Glutamatergic neuron (in vitro differentiated cells): ENCODE measurements around the gene ADCY2. TPM values are rescaled to one million over a fixed set of nuclear protein-coding genes. Genes with fewer than 3 reads are reported as not detected.

Source experiments
- DNase-seq: peaks from one replicate; pipeline ENCODE4 v3.0.0; 2022
- H3K27ac Mint-ChIP-seq: one replicate; pipeline ENCODE4 v1.8.0; 2020; ENCODE audit warnings: mild to moderate bottlenecking, mixed read lengths, inconsistent platforms; ENCODE audit not compliant: unreplicated experiment
- H3K27me3 Mint-ChIP-seq: one replicate; pipeline ENCODE4 v1.8.0; 2020; ENCODE audit warnings: mild to moderate bottlenecking, moderate library complexity, mixed read lengths, inconsistent platforms; ENCODE audit not compliant: unreplicated experiment
- H3K36me3 Mint-ChIP-seq: one replicate; pipeline ENCODE4 v1.8.0; 2020; ENCODE audit warnings: mild to moderate bottlenecking, mixed read lengths, inconsistent platforms; ENCODE audit not compliant: unreplicated experiment
- H3K4me1 Mint-ChIP-seq: one replicate; pipeline ENCODE4 v1.8.0; 2020; ENCODE audit warnings: mild to moderate bottlenecking, low read depth, mixed read lengths, inconsistent platforms; ENCODE audit not compliant: unreplicated experiment
- H3K4me3 Mint-ChIP-seq: one replicate; pipeline ENCODE4 v1.8.0; 2020; ENCODE audit warnings: mild to moderate bottlenecking, mixed read lengths, inconsistent platforms; ENCODE audit not compliant: unreplicated experiment
- H3K9me3 Mint-ChIP-seq: one replicate; pipeline ENCODE4 v1.8.0; 2020; ENCODE audit warnings: mild to moderate bottlenecking, moderate library complexity, mixed read lengths, inconsistent platforms; ENCODE audit not compliant: unreplicated experiment
- total RNA-seq: library from RNA; stranded (reverse); fragmentation: NEBNext Ultra II Directional; extraction: Animal tissue kit (Norgen Biotek cat#: 25700); gene quantifications from one replicate; pipeline ENCODE4 v1.2.1, GENCODE V29; 2021; ENCODE audit not compliant: unreplicated experiment
- TF ChIP-seq, protein P1 (sequence below): fragments of 200-600 bp; sonication (generic); IDR thresholded peaks from one replicate; pipeline ENCODE4 v1.5.0; 2021; ENCODE audit not compliant: partially characterized antibody, unreplicated experiment

The ADCY2 gene
- total RNA-seq, 1 donor from 2014 or later: 3.8 TPM

DNA sequence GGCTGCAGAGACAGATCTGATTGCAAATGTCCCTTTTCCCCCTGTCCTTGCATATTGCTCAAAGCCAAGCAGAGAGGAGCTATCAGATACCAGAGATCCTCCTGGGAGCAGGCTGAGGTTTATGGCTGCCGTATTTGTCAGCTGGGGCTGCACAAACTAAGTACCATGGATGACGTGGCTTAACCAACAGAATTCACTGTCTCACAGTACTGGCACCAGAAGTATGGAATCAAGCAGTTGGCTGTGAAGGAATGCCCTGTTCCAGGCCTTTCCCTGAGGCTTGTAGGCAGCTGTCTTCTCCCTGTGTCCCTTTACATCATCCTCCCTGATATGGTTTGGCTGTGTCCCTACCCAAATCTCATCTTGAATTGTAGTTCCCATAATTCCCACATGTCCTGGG is 452.4 kb downstream of the ADCY2 start:
- Mint-ChIP-seq H3K4me1 (peaks cover 4% of the 10 kb centered on the region), H3K9me3 (peaks cover 4% of the 10 kb centered on the region), H3K36me3 (no peaks in the 10 kb centered on the region), H3K27ac (no peak overlapping the region), H3K27me3 (peaks cover 7% of the 10 kb centered on the region), H3K4me3 (no peak overlapping the region)
- DNase-seq: no peak
- TF ChIP-seq, protein P1, sequence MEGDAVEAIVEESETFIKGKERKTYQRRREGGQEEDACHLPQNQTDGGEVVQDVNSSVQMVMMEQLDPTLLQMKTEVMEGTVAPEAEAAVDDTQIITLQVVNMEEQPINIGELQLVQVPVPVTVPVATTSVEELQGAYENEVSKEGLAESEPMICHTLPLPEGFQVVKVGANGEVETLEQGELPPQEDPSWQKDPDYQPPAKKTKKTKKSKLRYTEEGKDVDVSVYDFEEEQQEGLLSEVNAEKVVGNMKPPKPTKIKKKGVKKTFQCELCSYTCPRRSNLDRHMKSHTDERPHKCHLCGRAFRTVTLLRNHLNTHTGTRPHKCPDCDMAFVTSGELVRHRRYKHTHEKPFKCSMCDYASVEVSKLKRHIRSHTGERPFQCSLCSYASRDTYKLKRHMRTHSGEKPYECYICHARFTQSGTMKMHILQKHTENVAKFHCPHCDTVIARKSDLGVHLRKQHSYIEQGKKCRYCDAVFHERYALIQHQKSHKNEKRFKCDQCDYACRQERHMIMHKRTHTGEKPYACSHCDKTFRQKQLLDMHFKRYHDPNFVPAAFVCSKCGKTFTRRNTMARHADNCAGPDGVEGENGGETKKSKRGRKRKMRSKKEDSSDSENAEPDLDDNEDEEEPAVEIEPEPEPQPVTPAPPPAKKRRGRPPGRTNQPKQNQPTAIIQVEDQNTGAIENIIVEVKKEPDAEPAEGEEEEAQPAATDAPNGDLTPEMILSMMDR: no peak

DNA sequence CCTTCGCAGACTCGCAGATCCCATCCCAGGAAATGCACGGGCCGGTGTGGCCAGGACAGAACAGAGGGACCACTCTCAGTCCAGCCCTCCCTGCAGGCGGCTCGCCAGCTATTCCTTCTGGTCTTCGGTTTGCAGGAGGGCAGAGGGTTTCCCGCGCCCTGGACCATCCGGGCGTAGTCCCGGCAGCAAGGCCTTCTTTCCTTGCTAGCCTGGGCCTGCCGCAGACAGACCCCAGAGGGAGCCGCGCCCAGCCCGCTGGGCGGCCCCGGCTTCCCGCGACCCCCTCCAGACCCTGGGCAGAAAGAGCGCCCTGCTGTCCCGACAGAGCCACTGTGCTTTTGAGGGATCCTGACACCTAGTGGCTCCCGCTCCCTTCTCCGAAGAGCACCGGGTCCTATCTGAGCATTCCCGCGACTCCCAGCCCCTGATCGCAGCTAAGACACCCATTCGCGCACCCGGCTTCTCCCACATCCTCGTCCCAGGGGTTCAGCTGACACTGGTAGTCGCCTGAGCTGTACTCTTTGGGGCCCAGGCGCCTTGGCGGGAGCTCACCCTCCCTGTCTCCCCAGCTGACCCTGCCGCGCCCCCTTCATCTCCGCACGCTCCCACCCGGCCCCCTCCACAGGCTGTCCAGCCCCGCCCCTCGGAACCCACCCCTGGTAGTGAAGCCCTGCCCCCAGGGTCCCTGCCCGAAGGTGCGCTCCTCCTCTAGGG is 453.9 kb downstream of the ADCY2 start:
- H3K27me3 Mint-ChIP-seq: peaks cover 7% of the 10 kb centered on the region
- DNase-seq: peak; percentile 39
- TF ChIP-seq, protein P1: no peak
- H3K4me1 Mint-ChIP-seq: peaks cover 4% of the 10 kb centered on the region
- peaks cover 4% of the 10 kb centered on the region for H3K9me3 Mint-ChIP-seq
- H3K27ac Mint-ChIP-seq: no peak overlapping the region
- H3K36me3 Mint-ChIP-seq: peaks cover 4% of the 10 kb centered on the region
- peak overlapping the region; percentile 90 for H3K4me3 Mint-ChIP-seq

DNA sequence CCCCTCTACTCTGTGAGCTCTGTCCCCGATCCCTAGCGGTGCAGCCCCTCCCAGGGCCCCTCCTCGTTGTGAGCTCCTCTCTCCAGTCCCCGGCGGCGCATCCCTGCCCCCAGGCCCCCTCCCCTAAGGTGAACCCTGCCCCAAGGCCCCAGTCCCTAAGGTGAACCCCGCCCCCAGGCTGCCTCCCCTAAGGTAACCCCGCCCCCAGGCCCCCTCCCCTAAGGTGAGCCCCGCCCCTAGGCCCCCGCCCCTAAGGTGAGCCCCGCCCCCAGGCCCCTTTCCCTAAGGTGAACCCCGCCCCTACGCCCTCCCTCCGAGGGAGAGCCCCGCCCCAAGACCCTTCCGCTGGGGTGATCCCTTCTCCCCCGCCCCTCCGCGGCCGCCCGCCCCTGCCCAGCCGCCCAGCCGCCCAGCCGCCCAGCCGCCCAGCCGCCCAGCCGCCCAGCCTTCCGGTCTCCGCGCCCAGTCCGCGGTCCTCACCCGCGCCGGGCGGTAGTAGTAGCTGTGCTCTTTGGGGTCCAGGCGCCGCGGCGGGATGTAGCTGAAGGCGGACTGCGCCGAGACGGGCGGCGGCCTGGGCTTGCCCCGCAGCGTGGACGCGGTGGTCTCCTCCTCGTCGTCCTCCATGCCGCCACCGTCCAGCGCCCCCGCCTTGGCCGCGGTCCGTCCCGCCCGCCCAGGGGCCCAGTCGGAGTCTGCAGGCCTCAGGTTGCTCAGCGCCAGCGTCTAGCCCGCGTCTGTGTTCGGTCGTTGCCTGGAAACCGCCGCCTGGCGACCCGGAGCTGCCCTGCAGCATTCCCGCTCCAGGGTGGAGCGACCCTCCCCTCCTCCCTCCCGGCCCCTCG is 454.7 kb downstream of the ADCY2 start, which contains the start of gene CFAP90:
CFAP90 (minus strand) TSS at position 739 of the 845 bp plus-strand sequence; CDS start at position 627, 112 bp downstream.
- DNase-seq: peak; percentile 87
- TF ChIP-seq, protein P1: peak; percentile 55
- H3K27ac Mint-ChIP-seq: no peak within 1 kb of the TSS
- peak within 1 kb of the TSS; percentile 90 for H3K4me3 Mint-ChIP-seq
- H3K4me1 Mint-ChIP-seq: peaks cover 4% of the 10 kb centered on the region
- H3K36me3 Mint-ChIP-seq: peaks cover 4% of the 10 kb centered on the region
- peaks cover 4% of the 10 kb centered on the region for H3K9me3 Mint-ChIP-seq
- peaks cover 7% of the 10 kb centered on the region for H3K27me3 Mint-ChIP-seq

DNA sequence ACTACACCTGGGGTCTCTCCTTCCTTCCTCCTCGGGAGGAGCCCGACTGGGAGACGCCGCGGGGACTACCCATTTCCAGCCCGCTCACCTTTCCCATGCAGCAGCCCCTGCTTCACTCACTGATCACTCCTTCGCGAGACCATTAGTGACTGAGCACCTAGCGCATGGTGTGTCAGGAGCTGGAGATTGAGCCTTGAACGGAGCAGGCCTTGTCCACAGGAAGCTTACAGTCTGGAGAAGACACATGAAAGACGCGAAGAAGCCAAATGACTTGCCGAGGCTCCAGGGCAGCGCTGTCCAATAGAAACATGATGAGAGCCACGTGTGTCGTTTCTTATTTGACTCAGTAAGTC is 455.3 kb downstream of the ADCY2 start:
- H3K27ac Mint-ChIP-seq: no peak overlapping the region
- no peak for DNase-seq
- peaks cover 4% of the 10 kb centered on the region for H3K9me3 Mint-ChIP-seq
- H3K4me1 Mint-ChIP-seq: peaks cover 4% of the 10 kb centered on the region
- TF ChIP-seq, protein P1: no peak
- H3K36me3 Mint-ChIP-seq: peaks cover 4% of the 10 kb centered on the region
- peak overlapping the region; percentile 74 for H3K4me3 Mint-ChIP-seq
- peaks cover 7% of the 10 kb centered on the region for H3K27me3 Mint-ChIP-seq
